HG03045 (cell line): ENCODE results near the gene MBP.

Source experiments
- ATAC-seq: cut with Tn5 transposase; IDR thresholded peaks from one replicate; pipeline ENCODE4 v1.9.1; 2021; ENCODE audit warnings: mild to moderate bottlenecking, moderate library complexity; ENCODE audit not compliant: unreplicated experiment

MBP gene

DNA sequence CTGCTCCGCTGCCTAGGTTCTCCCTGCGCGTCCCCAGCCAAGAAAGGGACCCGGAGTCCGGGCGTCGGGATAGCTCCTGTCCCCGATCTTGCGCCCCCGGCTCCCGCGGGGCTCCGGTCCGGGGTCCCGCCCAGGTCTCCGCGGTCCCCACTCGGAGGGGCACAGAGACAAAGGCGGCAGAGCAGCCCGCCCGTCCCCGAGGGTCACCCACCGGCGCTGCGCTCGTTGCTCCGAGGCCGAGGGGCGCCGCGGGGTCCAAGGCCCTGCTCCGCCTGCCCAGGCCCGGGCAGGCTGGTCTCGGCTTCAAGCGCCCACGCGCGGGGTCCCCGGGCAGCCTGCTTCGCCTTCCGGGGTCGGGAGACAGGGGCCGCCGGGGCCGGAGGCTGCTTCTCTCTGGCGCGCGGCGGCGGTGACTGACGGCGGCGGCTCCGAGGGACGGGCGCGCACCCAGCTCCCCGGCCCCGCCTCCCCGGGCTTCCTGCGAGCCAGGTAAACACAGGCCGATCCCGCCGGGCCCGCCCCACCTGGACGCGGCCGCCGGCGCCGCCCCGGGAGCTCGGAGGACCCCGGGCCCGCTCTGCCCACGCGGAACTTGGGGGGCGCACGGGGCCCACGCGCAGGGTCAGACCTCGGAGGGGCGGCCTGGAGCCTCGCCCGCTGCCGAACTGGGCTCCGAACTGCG is at the start of gene MBP:
Gene MBP (minus strand): TSS at position 415 of the 682 bp plus-strand sequence. CDS start 27,522 bp downstream, outside the sequence.
- peak; percentile 66 for ATAC-seq

DNA sequence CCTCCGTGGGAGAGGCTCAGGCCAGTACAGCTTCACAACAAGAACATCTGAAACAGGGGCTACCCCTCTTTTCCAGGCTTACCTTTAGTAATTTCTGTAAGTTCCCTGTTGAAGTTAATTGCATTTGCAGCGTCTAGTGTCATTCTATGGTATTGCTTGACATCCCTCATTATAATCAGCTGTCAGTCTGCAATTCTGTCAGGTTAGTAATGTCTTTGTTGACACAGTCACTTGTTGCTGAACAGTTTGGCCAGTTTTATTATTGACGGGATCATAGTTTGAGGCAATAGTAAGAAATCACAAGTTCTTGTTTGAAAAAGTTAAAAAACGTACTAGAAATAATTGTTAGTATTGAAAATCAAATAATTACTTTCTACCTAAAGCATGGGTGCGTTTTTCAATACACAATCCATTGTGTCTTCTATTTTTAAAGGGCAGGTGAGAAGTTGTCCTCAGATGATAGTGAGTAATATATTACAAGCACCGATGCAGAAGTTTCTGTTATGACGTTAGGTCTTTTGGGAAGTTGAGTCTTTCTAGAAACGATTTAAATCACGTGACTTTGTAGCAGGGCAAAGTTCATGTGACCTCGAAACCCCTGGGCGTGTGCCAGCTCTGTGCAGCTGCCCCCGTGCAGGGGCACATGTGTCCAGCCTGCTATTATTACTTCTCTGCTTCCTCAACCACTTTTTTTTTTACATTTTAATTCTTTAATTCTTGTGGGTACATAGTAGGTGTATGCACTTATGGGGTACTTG is 49.5 kb upstream of the MBP start:
- ATAC-seq = no peak

DNA sequence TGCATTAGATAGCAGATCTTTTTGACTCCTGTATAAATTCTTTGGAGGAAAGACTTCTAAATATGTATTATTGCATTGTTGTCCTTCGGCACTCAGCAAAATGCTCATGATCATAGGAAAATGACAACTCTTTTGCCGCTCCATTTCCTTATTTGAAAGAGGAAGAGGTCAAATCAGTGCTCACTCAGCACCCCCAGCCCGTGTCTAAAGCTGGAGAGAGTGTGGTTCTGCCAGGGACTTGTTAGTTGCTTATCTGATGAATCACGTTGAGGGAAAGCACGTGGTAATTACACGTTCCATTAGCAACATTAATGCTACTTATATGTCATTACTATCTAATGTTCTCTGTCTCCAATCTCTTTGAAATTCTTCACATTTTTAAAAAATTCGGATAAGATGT is 46.0 kb upstream of the MBP start:
- ATAC-seq = no peak

DNA sequence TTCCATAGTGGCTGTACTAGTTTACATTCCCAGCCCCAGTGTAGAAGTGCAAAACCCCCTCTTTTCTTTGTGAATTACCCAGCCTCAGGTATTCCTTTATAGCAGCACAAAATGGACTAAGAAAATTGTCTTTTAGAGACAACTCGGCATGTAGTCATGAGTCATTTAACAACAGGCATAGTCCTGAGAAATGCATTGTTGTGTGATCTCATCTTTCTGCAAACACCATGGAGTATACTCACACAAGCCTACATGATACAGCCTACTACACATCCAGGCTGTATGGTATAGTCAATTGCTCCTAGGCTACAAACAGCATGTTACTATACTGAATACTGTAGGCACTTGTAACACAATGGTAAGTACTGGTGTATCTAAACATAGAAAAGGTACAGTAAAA is 44.4 kb upstream of the MBP start:
- ATAC-seq = no peak

DNA sequence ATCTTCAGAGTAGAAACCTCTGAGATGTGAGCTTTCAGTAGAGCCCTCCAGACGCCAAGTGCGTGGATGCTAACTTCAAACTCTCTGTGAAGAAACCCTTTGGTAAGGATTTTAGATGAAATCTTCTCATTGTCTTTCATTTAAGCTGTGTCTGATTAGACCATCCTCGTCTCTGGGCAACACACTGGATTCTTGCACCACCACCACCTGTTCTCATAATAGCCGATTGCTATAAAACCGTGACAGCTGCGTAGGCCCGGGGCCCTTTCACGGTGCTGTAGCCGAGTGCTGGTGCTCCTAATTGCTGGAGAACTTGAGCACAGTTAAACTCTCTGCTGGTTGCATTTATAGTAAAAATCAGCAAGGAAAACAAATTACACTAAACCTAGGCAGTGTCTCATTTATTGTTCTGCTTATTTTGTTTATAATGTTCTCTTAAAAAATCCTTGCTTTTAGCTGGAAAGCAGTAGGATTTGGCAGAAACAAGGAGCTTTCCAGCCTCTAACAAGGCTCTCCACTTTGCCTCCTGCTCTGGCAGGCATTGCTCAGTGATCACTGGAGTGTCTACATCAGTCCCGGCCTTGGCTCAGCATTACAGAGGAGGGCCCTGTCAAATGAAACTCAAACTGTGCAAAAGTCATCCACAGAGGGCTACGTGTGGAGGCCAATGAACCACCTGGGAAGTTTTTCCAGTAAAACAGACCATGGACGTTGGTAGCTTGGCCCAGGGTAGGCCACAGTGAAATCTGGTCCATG is 40.9 kb upstream of the MBP start:
- ATAC-seq = no peak

DNA sequence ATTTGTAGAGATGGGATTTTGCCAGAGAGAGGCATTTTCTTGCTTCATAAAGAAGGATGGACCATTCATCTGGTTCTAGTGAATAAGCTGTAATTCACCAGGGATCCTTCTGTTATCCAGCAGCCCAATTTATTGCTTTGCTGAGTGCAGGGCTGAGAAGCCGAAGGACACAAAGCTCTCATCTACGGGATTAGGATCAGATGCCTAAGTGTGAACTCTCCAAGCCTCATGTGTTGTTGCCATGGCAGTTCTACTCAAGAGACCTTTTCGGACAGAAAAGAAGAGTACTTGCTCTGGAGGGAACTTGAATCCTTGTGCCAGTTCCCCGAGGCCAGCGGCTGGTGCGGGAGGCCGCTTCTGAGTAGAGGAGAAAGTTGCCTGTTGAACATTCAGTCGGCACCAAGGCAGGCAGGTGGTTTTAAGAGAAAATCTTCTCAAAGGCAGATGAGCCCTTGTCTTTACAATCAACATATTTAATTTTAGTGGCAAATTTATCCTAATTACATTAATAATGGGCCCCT is 38.4 kb upstream of the MBP start:
- no peak for ATAC-seq

DNA sequence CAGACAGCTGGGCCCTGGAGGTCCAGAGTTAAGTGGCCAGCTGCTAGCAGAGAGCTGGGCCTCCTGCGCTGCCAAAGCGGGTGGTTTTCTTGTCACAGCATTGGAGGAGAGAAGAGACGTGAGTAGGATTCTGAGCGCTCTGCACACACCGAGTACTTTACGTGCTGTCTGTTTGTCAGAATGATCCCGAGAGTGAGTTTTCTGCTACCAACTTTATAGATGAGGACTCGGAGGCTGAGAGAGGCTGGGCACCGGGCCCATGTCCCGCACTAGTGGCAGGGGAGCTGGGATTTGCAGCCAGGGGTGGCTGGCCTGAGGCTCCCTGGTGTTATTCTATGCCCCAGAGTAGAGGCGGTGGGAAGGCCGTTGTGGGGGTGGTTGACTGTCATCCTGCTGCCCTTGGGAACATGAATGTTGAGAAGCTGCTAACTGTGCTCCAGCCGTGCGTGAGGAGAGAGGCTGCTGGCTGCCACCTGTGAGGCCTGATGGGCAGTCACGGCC is 36.3 kb upstream of the MBP start:
- ATAC-seq = no peak

DNA sequence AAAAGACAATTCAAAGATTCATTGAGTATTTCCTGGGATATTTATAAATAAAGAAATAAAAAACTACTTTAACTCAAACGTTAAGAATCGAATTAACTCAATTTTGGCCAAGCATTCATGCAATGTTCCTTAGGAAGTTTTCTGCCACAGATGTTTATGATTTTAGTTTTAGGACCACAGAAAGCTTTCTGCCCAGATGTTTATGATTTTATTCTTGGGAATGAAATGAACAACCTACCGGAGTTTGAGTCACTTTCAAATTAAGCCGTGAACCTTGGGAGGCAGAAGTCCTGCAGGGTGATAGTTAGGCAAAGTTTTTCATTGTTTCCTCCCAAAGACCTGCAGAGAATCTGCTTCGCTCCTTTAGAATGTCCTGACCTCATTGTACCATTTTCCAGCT is 34.7 kb upstream of the MBP start:
- no peak for ATAC-seq

DNA sequence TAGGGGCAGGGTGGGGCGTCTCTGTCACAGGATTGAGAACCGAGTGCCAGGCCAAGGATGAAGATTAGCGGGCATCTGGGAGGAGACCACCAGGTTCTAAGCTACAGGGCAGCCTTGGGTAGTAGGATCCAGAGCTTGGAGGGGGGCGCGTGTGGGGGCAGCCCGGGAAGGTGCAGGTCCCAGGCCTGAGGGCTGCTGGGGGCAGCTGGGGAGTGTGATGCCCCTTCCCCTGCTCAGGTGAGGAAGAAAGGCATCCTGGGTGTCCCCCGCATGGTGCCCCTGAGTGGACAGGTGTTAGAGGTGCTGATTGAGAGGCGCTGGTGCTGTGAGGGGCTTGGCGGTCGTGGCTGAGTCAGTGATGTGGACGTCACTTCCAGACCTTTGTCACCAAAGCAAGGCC is 33.9 kb upstream of the MBP start:
- no peak for ATAC-seq

DNA sequence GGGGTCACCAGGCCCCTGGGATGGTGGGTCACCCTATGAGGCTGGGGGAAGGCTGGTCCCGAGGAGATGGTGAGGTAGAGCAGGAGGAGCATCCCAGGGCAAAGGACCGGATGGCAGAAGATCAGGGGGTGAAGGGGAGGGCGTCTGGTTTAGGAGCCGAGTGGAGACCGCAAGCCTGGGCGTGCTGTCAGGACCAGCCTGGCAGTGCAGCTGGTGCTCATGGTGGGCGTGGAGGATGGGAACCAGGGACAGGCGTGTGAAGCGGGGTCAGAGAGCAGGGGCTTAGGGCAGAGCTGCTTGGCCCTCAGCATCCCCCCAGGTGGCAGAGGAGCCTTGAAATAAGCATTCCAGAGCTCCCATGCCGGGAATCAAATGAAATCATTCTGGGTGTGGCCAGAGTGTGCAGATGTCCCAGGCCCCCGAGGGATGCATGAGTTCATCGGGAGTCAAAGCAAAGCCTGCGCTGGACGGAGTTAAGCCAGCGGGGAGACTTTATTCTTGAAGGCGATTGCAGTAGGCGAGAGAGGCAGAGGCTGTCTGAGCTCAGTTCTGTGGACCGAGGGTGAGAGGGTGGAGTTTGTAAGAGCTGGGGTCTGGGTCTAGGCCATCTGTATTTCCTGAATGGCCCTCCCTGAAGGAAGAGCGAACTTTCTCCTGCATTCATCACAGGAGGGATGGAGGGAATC is 33.1 kb upstream of the MBP start:
- ATAC-seq = no peak

DNA sequence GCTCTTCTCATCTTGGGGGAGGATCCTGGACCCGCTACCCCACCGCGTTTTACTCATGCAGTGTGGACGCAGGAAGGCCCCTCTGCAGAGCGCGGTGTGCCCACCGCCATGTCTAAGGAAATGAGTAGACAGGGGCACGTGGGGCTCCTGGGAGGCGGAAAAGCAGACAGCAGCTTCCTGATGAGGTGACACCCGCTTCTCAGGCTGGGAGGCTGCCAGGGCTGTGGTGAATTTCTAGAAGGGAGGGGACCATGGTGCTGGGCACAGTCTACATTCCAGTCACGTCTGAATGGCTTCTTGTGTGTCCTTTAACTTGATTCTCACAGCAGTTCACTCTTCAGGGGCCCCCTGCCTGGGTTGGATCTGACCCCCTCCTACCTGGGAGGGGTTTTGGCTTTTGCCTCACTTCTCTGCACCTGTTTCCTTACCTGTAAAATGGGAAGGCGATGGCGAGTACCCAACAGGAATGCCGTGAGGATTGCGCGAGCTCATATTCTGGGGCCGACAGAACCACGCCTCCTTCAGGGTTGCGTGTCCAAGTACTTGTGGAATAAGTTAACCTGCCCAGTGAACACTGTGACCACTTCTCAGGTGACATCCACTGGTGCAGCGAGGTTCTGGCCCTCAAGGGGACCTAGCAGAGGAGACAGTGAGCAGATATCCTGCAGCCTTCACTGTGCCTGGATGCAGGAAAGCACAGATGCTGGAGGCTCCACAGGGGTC is 32.3 kb upstream of the MBP start:
- ATAC-seq = no peak

DNA sequence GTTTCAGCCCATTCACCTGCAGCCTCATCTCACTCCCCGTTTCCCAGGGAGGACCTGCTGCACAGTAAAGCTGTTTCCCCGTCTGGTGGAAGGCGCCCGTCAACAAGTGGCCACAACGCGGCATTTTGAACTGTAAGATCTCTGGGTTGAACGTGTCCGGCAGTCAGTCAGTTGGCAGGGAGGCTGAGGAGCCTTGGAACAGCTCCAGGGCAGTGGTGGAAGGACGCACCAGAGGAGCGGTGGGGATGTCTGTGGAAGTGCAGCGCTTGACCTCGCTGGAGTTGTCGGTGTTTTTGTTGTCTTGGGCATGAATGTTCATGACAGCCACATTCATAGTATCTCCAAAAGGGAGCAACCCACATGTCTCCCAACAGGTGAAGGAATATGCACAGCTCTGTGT is 31.4 kb upstream of the MBP start:
- no peak for ATAC-seq

DNA sequence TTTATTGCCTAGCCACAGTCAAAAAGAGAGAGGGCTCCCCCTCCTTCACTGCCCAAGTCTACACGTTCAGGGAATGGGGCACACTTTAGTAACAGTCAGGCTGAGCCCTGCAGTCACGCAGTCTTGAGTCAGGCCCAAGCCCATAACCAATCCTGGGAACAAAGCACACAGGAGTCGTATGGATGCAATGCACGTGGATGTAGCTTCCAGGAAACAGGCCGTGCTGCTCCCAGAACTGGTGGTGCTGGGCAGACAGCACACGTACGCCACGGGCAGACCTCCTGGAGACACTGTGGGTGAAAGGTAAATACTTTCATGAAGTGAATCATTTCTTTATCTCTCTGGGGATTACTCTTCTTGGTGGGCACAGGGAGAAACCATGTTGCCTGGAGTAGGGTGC is 30.0 kb upstream of the MBP start:
- no peak for ATAC-seq

DNA sequence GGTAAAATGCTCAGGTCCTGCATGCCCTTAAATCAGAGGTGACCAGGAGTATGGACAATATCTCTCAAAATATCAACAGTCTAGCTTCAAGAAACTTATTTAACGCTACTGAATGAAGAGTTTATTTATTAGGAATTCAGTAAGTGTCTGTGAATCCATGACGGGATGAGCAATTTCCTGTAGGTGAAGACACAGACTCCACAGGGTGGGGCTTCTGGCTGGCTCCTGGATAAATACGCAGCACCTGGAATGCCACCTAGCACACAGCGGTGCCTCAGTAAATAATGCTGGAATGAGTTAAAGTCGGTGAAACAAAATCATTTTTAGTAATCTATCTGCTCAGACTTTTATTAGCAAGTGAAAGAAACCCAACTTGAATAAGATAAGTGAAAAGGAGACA is 29.4 kb upstream of the MBP start:
- ATAC-seq = no peak

DNA sequence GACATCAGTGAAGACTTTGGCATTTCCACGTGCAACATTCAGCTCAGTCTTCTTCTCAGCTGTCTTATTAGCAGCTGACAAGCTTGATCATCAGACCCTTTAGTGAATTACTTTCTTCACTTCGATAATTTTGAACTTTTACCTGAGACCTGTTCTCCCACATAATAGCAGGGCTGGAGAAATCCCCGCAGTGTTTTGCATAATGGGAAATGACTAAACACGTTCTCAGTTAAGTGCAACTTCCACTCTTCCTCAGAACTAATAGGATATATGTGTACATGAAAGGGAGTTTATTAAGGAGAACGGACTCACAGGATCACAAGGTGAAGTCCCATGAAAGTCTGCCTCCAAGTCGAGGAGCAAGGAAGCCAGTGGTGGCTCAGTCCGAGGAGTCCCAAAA is 28.8 kb upstream of the MBP start:
- ATAC-seq = no peak

DNA sequence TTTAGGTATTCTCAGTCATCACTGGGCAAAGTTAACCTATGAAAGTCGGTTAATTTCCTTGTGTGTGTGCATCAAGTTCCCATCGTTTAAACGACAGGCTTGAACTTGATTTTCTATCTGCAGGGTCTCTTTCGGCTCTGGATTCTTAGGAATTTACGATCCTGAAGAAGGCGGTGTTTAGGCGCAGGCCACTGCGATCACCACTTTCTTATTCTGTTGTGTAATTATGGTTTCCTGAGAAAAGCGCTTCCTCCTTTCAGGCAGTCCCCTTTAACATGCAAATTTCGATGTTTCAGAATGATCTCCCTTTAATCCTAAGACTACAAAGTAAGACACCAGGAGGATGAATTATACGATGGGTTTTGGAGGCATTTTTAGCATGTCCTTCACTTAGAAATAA is 27.9 kb upstream of the MBP start:
- ATAC-seq = peak; percentile 47

DNA sequence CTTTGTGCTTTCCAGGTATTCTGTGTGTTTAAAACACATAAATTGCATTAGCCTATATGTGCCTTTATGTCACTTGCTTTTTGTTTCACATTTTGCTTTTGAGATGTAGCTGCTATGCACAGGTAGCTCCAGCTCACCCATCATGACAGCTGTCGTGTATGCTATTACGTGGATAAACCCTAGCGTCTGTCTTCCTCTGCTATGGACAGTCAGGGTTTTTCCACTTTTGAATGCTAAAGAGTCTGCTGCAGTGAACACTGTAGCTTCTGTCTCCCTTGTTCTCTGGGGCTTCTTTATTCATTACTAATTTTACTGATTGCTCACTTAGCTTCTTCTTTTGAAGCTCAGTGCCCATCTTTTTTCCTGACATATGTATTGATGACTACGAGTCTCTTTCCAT is 24.7 kb upstream of the MBP start:
- ATAC-seq = no peak

DNA sequence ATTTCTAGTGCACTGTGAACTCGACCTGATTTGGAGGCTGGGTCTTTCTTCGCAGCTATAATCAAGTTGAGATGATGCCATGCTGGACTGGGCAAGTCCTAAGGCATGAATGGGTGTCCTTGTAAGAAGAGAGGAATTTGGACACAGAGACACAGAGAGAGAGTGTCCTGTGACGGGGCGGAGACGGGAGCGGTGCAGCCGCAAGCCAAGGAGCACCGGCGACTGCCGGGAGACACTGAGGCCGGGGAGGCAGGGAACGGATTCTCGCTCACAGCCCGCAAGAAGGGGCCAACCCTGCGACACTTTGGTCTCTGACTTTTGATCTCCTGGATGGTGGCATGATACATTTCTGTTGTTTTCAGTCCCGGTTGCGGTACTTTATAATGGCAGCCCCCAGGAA is 22.4 kb upstream of the MBP start:
- no peak for ATAC-seq

DNA sequence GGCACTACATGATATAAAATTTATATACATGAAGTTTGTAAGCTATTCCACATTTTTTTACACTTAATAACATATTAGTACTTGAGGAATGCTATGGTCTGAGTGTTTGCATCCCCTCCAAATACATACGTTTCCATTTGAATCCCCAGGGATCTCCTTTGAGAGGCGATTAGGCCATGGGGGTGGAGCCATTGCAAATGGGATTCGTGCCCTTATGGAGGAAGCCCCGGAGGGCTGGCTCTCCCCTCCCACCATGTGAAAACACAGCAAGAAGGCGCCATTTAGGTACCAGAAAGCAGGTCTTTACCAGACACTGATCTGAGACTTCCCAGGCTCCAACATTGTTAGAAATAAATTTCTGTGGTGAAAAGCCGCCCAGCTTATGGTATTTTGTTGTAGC is 20.8 kb upstream of the MBP start:
- ATAC-seq = no peak

DNA sequence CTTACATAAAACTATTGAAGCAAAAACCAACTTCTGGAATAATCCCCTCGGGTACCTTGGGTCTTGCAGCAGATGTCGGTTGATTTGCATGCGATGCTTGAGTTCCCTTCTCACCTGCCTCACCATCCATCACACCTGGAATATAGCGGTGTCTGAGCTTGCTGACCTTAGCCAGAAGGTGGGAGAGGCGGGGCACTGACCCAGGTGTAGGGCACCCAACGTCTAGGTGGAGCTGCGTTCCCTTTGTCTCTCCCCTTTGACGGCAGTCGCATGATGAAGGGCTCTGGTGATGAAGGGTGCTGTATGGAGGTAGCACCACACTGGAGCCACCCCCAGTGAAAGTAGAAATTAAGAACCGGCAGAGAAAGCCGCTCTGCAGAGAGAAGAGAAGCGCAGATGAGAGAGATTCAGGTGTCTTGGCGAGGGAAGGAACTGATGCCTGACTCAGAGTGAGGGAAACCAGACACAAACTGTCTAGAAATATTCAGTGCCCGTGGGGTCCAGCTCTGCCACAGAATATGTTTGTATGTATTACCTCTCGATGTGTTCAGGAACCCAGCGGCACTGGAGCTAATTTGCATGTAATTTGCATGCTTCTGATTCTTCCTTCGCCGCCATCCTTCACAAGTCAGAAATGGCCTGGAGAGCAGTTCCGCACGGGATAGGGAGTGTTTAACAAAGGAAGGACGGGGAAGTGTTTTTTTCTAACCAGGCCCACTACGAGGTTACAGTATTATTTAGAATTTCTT is 19.4 kb upstream of the MBP start:
- no peak for ATAC-seq
